Urinary bladder (tissue), 4 donors: Measurements from ENCODE around the gene UCK2. TPM values are rescaled to one million over a fixed set of nuclear protein-coding genes. Genes with fewer than 3 reads are reported as not detected.
A peak's percentile ranks its signal among the peaks of the same experiment; 100 is the strongest.

Experiments
- DNase-seq: peaks from one replicate; pipeline ENCODE4 v3.0.0-alpha.2; 2015; ENCODE audit errors: extremely low spot score
- H3K27ac ChIP-seq: one replicate; pipeline ENCODE4 v1.5.1; 2013; ENCODE audit warnings: low read depth, mild to moderate bottlenecking, moderate library complexity
- H3K36me3 ChIP-seq: one replicate; pipeline ENCODE4 v1.6.1; 2013; ENCODE audit warnings: mild to moderate bottlenecking, moderate library complexity; ENCODE audit not compliant: insufficient read depth
- H3K4me1 ChIP-seq: one replicate; pipeline ENCODE4 v1.6.1; 2013; ENCODE audit warnings: mild to moderate bottlenecking, moderate library complexity; ENCODE audit not compliant: insufficient read depth
- H3K4me3 ChIP-seq: one replicate; pipeline ENCODE4 v1.5.1; 2013; ENCODE audit warnings: low read depth, low read length
- WGBS: extraction: QIAGEN DNeasy Blood & Tissue Kit; methylation state at CpG from one replicate; pipeline ENCODE4 v1.1.7; 2013; 5-methylcytosine and 5-hydroxymethylcytosine counted together
- polyA plus RNA-seq: library from polyadenylated mRNA; stranded (reverse); fragments of 200-250 nt; gene quantifications from one replicate; pipeline ENCODE4 v1.2.3, GENCODE V29; 2013
- total RNA-seq: library from RNA; depleted of rRNA; stranded (reverse); fragments of >200 nt; gene quantifications from one replicate; pipeline ENCODE4 v1.2.3, GENCODE V29; 2014
- donor health status: healthy with polysubstance abuse.
- donor health status: healthy.

UCK2 gene
- total and polyA plus RNA-seq, 2 donors: 17.7 to 19.8 TPM

DNA sequence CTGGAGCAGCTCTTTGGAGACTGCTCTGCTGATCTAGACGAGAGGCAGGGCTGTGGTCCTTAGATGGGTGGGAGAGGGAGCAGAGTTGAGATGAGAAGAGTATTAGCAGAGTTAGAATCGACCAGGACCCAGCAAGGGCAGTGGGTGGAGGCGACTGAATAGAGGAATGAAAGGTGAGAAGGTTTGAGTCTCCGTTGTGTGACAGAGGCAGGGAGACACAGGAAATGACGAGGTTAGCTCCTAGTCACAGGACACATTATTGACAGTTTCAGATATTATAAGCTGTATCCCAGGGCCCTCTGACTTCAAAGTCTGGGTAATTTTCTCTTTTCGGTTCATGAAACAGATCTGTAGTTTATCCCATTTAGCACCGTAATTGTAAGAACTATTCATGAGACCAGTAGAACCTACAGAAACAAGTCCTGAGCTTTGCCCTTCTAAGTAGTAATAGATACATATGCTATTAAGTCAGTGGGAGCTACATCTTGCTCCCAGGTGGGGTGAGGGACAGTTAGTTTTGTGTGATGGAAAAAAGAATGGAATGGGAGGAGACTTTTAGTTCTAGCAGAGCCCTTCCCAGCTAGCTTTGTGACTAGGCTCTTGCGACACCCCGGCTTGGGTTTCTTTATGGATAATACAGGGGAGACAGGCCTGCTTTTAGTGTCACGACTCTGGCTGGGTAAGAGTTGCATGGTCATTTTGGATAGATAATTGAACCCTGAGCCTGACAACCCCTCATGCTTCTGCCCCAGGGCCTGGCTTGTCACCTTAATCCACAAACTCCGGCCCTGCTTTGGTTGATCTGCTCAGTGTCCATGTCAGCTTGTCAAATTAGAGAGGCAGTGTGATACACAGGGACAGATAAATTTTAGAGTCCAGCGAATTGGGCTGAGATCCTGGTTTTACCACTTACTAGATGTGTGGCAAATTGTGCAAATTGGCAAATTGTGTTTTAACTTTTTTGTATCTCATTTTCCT is 70.2 kb downstream of the UCK2 start:
- H3K4me3 ChIP-seq: no peak overlapping the region
- DNase-seq: no peak
- H3K36me3 ChIP-seq: no peaks in the 10 kb centered on the region
- no peak overlapping the region for H3K27ac ChIP-seq
- 80% methylated on average over 12 of the region's 12 CpGs for WGBS
- no peaks in the 10 kb centered on the region for H3K4me1 ChIP-seq

DNA sequence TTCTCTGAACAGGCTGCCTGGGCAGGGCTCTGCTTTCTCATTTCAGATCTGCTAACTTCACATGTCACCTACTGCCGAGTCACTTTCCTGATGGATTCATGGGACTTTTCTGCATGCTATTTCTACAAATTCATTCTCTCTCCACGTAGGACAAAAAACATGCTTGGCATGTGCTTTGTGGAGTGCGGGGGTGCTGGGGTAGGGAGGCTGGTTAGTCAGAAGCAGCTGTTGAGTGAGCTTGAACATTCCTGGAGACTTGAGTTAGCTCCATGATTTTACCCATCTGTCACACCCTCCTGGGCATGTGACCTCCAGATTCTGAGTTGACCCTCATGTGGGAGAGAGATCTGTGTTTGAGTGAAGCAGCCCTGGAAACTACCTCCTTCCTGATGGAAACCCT is 71.4 kb downstream of the UCK2 start:
- H3K4me1 ChIP-seq: no peaks in the 10 kb centered on the region
- no peak for DNase-seq
- H3K36me3 ChIP-seq: no peaks in the 10 kb centered on the region
- 29% methylated on average over 3 of the region's 3 CpGs for WGBS
- no peak overlapping the region for H3K4me3 ChIP-seq
- H3K27ac ChIP-seq: no peak overlapping the region

GRCh38 chr1:165899461-165899941 is 72.1 kb downstream of the UCK2 start:
- no peak overlapping the region for H3K4me3 ChIP-seq
- no peaks in the 10 kb centered on the region for H3K4me1 ChIP-seq
- no peak for DNase-seq
- WGBS: 89% methylated on average over 4 of the region's 4 CpGs
- no peak overlapping the region for H3K27ac ChIP-seq
- no peaks in the 10 kb centered on the region for H3K36me3 ChIP-seq

GRCh38 chr1:165900576-165901380 is 73.4 kb downstream of the UCK2 start:
- H3K4me1 ChIP-seq: no peaks in the 10 kb centered on the region
- no peak overlapping the region for H3K27ac ChIP-seq

GRCh38 chr1:165902565-165902964 is 75.2 kb downstream of the UCK2 start:
- WGBS: 96% methylated on average over 4 of the region's 4 CpGs

More at GRCh38 chr1:165900576-165901380, 73.4 kb downstream of the UCK2 start:
- 55% methylated on average over 22 of the region's 22 CpGs for WGBS
- Histone ChIP-seq H3K36me3 (no peaks in the 10 kb centered on the region), H3K4me3 (no peak overlapping the region)
- peak; percentile 32 for DNase-seq

GRCh38 chr1:165903672-165904071 is 76.3 kb downstream of the UCK2 start:
- no peak overlapping the region for H3K27ac ChIP-seq
- no peaks in the 10 kb centered on the region for H3K4me1 ChIP-seq
- DNase-seq: peak; percentile 41
- no peak overlapping the region for H3K4me3 ChIP-seq
- H3K36me3 ChIP-seq: peaks cover 3% of the 10 kb centered on the region
- WGBS: 91% methylated on average over 1 of the region's 1 CpG

More at GRCh38 chr1:165902565-165902964, 75.2 kb downstream of the UCK2 start:
- peaks cover 2% of the 10 kb centered on the region for H3K36me3 ChIP-seq
- no peak for DNase-seq
- no peak overlapping the region for H3K4me3 ChIP-seq
- H3K4me1 ChIP-seq: no peaks in the 10 kb centered on the region
- no peak overlapping the region for H3K27ac ChIP-seq

- no peaks in the 10 kb centered on the region for H3K4me1 ChIP-seq
- no peak overlapping the region for H3K27ac ChIP-seq
- WGBS: 97% methylated on average over 4 of the region's 4 CpGs
- peaks cover 3% of the 10 kb centered on the region for H3K36me3 ChIP-seq
- no peak overlapping the region for H3K4me3 ChIP-seq
- DNase-seq: no peak
Observed at GRCh38 chr1:165904948-165905347, 77.5 kb downstream of the UCK2 start.

DNA sequence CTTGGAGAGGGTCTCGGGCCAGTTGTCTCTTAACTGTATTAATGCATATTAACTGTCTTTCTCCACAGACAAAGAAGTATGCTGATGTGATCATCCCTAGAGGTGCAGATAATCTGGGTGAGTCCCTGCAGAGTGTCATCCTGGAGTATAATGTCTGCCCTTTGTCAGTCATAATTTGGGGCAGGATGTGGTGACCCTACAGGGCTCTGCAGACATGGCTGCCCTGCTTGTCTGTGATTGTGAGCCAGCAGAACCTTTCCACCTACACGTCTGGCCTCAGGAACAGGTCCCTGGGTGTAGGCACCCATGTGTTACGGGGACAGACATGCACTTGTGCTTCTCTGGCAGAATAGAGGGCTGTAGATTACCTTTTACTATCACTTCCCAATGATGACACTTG is 78.4 kb downstream of the UCK2 start:
- Histone ChIP-seq H3K36me3 (peaks cover 3% of the 10 kb centered on the region), H3K4me1 (no peaks in the 10 kb centered on the region), H3K27ac (no peak overlapping the region), H3K4me3 (no peak overlapping the region)
- no peak for DNase-seq
- WGBS: 87% methylated on average over 3 of the region's 3 CpGs

DNA sequence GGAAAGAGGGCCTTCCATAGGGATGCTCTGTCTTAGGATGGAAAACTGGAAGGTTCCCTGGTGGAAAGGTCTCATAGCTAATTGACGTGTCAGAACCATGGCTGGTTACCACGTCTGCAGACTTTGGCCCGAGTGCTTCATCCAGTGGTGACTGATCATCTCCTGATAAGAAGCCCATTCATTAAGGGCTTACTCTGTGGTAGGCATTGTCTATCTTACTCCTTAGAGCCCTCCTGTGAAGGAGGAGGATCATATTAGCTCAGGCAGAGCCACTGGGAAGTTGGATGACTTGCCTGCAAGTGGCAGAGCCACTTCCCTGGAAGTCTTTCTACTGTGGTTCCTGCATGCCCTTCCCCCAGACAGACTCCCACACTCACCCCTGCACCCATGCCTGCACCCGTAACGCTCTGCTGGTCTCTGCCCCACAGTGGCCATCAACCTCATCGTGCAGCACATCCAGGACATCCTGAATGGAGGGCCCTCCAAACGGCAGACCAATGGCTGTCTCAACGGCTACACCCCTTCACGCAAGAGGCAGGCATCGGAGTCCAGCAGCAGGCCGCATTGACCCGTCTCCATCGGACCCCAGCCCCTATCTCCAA is 79.9 kb downstream of the UCK2 start:
- Histone ChIP-seq H3K4me3 (no peak overlapping the region), H3K4me1 (no peaks in the 10 kb centered on the region), H3K36me3 (peaks cover 3% of the 10 kb centered on the region), H3K27ac (no peak overlapping the region)
- WGBS: 85% methylated on average over 13 of the region's 13 CpGs
- DNase-seq: no peak

DNA sequence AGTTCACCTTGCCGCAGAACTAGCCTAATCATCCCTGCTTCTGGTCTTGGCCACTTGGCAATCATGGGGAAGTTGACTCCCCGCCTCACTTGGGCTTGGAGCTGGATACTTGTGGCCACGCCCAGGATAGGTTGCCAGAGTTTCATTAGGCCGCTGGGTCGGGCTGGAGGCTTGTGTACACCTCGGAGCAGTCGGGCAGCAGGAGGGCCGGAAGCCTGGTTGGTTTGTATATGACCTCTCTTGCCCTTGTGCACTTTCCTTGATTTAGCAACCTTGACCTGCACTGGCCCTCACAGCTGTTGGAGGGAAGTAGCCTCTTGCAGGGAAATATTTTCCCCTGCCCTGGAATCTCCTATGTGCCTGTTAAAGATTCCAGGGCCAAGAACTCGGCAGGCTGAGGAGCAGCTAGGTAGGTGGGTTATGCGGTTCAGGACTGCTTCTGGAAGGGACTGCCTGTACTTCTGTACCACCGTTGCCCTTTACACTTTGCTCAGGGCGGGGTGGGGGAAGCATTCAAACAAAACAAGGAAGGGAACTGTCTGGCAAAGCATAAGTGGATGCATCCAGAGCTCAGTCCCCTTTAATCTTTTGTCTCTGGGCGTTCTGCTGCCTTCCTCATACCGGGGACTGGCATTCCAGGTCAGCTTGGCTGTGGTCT is 83.5 kb downstream of the UCK2 start:
- Histone ChIP-seq H3K4me3 (no peak overlapping the region), H3K27ac (no peak overlapping the region)

GRCh38 chr1:165911609-165912281 is 84.3 kb downstream of the UCK2 start:
- Histone ChIP-seq H3K4me3 (no peak overlapping the region), H3K27ac (no peak overlapping the region), H3K36me3 (peaks cover 3% of the 10 kb centered on the region), H3K4me1 (no peaks in the 10 kb centered on the region)
- 94% methylated on average over 7 of the region's 7 CpGs for WGBS
- no peak for DNase-seq

More for the DNA sequence above, 83.5 kb downstream of the UCK2 start:
- 68% methylated on average over 14 of the region's 14 CpGs for WGBS
- H3K36me3 ChIP-seq: peaks cover 3% of the 10 kb centered on the region
- DNase-seq: no peak
- H3K4me1 ChIP-seq: no peaks in the 10 kb centered on the region

DNA sequence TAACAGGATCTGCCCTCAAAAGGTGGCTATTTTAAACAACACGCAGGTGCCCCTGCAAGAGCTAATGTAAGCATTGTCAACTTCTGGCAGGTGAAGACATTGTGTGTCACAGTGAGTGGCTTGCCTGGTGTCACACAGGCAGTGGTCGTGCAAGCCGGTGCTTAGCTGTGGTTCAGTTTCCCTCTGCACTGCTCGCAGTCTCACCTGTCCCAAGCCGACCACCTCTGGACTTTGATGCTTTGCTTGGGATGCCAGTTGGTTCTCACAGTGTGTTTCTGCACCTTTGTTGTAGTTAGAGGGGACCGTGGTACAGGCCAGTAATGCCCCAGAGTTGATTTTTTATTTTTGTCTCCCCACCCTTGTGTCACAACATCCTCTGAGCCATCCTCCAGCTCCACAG is 85.2 kb downstream of the UCK2 start:
- no peak overlapping the region for H3K27ac ChIP-seq
- H3K4me3 ChIP-seq: no peak overlapping the region
- H3K36me3 ChIP-seq: peaks cover under 1% of the 10 kb centered on the region
- 91% methylated on average over 6 of the region's 6 CpGs for WGBS
- DNase-seq: no peak
- no peaks in the 10 kb centered on the region for H3K4me1 ChIP-seq
